ENCODE data around the gene NLRX1.
"Not testable (repeated sequence)": the region's sequence is repeated elsewhere in the genome, so short reads cannot be mapped to it uniquely, and the experiment has no call there.

The NLRX1 gene

DNA sequence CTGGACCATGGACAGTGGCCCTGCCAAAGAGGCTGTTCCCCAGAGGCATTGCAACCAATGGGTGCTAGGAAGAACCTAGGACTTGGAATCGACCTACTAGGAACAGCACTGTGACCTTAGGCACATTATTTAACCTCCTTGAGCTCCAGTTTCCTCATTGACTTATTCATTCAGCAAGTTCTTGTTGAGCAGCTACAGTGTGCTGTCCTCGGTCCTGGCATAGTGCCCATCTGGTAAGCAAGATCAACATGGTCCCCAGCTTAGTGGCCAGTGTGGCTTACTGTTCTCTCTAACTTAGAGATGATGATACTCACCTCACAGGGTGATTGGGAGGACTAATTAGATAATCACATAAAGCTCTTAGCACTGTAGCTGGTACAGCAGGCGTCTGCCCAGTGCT, 11.5 kb upstream of the NLRX1 start:
- no peak overlapping the region for H3K4me3 ChIP-seq (ENCODE audit: low read depth, low read length)
- TF ChIP-seq, protein P1, sequence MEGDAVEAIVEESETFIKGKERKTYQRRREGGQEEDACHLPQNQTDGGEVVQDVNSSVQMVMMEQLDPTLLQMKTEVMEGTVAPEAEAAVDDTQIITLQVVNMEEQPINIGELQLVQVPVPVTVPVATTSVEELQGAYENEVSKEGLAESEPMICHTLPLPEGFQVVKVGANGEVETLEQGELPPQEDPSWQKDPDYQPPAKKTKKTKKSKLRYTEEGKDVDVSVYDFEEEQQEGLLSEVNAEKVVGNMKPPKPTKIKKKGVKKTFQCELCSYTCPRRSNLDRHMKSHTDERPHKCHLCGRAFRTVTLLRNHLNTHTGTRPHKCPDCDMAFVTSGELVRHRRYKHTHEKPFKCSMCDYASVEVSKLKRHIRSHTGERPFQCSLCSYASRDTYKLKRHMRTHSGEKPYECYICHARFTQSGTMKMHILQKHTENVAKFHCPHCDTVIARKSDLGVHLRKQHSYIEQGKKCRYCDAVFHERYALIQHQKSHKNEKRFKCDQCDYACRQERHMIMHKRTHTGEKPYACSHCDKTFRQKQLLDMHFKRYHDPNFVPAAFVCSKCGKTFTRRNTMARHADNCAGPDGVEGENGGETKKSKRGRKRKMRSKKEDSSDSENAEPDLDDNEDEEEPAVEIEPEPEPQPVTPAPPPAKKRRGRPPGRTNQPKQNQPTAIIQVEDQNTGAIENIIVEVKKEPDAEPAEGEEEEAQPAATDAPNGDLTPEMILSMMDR (IDR thresholded peaks at IDR 0.05; ENCODE audit: insufficient read depth, low read length, missing control alignments) = no peak
- ChIA-PET POLR2A (no interaction called here), CTCF (interaction anchor here (2.4 to 14.6 kb wide), 2 partner anchors 12 kb away, joined by 23 to 139 read pairs; partner anchors contain the start of gene NLRX1)
- no peak for DNase-seq (ENCODE audit: low read depth, low spot score)

DNA sequence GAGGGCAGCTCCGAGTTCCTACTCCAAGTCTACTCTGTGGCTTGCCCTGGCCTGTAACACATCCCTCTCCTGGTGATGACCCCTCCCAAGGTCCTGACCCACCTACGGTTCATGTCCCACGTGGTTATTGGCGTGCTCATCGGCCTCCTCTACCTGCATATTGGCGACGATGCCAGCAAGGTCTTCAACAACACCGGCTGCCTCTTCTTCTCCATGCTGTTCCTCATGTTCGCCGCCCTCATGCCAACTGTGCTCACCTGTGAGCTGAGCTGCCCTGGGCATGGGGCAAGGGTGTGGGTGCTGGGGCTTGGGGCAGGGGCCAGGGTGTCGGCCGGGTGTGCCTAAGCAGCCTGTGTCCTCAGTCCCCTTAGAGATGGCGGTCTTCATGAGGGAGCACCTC, 10.1 kb upstream of the NLRX1 start:
- ChIA-PET POLR2A (no interaction called here), CTCF (interaction anchor here (2.4 to 14.6 kb wide), 2 partner anchors 10 to 14 kb away, joined by 23 to 139 read pairs; partner anchors contain the start of gene NLRX1)
- no peak for DNase-seq (ENCODE audit: low read depth, low spot score)
- TF ChIP-seq, protein P1 (IDR thresholded peaks at IDR 0.05; ENCODE audit: insufficient read depth, low read length, missing control alignments) = no peak
- H3K4me3 ChIP-seq (ENCODE audit: low read depth, low read length) = no peak overlapping the region

DNA sequence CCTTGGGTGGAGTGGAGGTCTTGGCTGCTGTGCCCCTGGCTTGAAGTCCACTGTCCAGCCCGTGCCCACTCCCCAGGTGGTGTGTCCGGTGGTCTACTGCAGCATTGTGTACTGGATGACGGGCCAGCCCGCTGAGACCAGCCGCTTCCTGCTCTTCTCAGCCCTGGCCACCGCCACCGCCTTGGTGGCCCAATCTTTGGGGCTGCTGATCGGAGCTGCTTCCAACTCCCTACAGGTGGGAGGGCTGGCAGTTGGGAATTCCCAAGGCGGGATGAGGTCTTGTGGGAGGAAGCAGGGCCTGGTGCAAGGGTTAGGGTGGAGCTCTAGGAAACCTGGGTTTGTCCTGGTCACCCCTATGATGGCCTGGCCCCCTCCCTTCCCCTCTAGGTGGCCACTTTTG, 8.4 kb upstream of the NLRX1 start:
- TF ChIP-seq, protein P1 (IDR thresholded peaks at IDR 0.05; ENCODE audit: insufficient read depth, low read length, missing control alignments) = no peak
- no peak overlapping the region for H3K4me3 ChIP-seq (ENCODE audit: low read depth, low read length)
- POLR2A ChIA-PET = interaction anchor here (0.9 kb wide), 1 partner anchor 9 kb away, joined by 3 read pairs; no protein-coding TSS in a partner anchor
- DNase-seq (ENCODE audit: low read depth, low spot score) = no peak
- CTCF ChIA-PET = interaction anchor here (2.1 to 14.6 kb wide), 3 partner anchors 9 to 37 kb away, joined by 6 to 139 read pairs (median 9); partner anchors contain the start of gene NLRX1

GRCh38 chr11:119161871-119162270, 6.7 kb upstream of the NLRX1 start:
- H3K4me3 ChIP-seq (ENCODE audit: low read depth, low read length) = no peak overlapping the region
- ChIA-PET CTCF (interaction anchor here (1.4 kb wide), 1 partner anchor 16 kb away, joined by 5 read pairs; no protein-coding TSS in a partner anchor), POLR2A (no interaction called here)
- no peak for DNase-seq (ENCODE audit: low read depth, low spot score)
- TF ChIP-seq, protein P1 (IDR thresholded peaks at IDR 0.05; ENCODE audit: insufficient read depth, low read length, missing control alignments) = no peak

DNA sequence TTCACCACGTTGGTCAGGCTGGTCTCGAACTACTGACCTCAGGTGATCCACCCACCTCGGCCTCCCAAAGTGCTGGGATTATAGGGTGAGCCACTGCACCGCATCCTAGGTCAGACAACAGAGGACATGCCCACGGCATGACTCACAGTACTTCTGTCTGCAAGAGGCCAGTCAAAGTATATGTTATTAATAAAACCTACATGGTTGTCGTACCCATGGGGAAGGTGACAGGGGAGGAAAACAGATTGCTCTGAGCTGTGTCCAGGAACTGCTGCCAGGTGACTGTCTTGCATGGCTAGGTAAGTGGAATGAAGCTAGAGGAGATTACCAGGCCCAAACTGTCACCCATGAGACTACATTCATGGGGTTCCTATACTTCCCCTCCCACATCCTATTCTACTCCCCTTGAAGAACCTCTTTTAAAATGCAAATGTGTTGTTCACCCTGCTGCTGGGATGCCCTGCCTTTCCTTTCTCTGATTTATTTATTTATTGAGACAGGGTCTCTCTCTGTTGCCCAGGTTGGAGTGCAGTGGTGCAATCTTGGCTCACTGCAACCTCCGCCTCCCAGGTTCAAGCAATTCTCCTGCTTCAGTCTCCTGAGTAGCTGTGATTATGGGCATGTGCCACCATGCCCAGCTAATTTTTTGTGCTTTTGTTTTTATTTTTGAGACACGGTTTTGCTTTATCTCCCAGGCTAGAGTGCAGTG, 2.0 kb upstream of the NLRX1 start:
- no peak for DNase-seq (ENCODE audit: low read depth, low spot score)
- POLR2A ChIA-PET = no interaction called here
- no peak overlapping the region for H3K4me3 ChIP-seq (ENCODE audit: low read depth, low read length)
- CTCF ChIA-PET = interaction anchor here (0.6 to 11.5 kb wide), 8 partner anchors 11 to 171 kb away, joined by 3 to 139 read pairs (median 4); partner anchors contain the start of gene ABCG4
- TF ChIP-seq, protein P1 (IDR thresholded peaks at IDR 0.05; ENCODE audit: insufficient read depth, low read length, missing control alignments) = no peak

DNA sequence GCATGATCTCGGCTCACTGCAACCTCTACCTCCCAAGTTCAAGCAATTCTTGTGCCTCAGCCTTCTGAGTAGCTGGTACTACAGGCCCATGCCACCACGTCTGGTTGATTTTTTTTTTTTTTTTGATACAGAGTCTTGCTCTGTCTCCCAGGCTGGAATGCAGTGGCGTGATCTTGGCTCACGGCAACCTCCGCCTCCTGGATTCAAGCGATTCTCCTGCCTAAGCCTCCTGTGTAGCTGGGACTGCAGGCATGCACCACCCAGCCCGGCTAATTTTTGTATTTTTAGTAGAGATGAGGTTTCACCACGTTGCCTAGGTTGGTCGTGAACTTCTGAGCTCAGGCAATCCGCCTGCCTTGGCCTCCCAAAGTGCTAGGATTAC, 1.5 kb upstream of the NLRX1 start:
- POLR2A ChIA-PET = not testable (repeated sequence)
- CTCF ChIA-PET = interaction anchor here (0.6 to 11.5 kb wide), 10 partner anchors 11 to 171 kb away, joined by 3 to 139 read pairs (median 4); partner anchors contain the start of genes ABCG4 and CBL

More for the DNA sequence above, 1.5 kb upstream of the NLRX1 start:
- not testable (repeated sequence) for H3K4me3 ChIP-seq (ENCODE audit: low read depth, low read length); DNase-seq (ENCODE audit: low read depth, low spot score)
